Spinal cord (tissue), 10 donors: Measurements from ENCODE around the gene VIL1. TPM values are rescaled to one million over a fixed set of nuclear protein-coding genes. Genes with fewer than 3 reads are reported as not detected.

Experiments
- DNase-seq, 6 donors: peaks; one replicate each; pipeline versions ENCODE4 v3.0.0 to v3.0.0-alpha.2; 2013 to 2015; ENCODE audit warnings: low spot score in 6 of 6, low read depth in 4 of 6
- H3K27ac ChIP-seq: one replicate; pipeline ENCODE4 v1.5.1; 2013; ENCODE audit warnings: low read depth, low read length, control low read depth
- H3K27me3 ChIP-seq: one replicate; pipeline ENCODE4 v1.6.1; 2013; ENCODE audit warnings: low read length; ENCODE audit not compliant: control insufficient read depth, insufficient read depth
- H3K36me3 ChIP-seq: one replicate; pipeline ENCODE4 v1.6.1; 2013; ENCODE audit warnings: low read length; ENCODE audit not compliant: control insufficient read depth, insufficient read depth
- H3K4me1 ChIP-seq: one replicate; pipeline ENCODE4 v1.6.1; 2013; ENCODE audit warnings: low read length; ENCODE audit not compliant: control insufficient read depth, insufficient read depth
- H3K4me3 ChIP-seq: one replicate; pipeline ENCODE4 v1.5.1; 2013; ENCODE audit warnings: low read depth, low read length, control low read depth
- H3K9me3 ChIP-seq: one replicate; pipeline ENCODE4 v1.6.1; 2013; ENCODE audit warnings: low read length; ENCODE audit not compliant: control insufficient read depth, insufficient read depth
- WGBS: methylation state at CpG from one replicate; pipeline ENCODE4 v1.1.5; 2013; ENCODE audit warnings: missing lambda C conversion rate; ENCODE audit not compliant: insufficient coverage; 5-methylcytosine and 5-hydroxymethylcytosine counted together
- polyA plus RNA-seq, 2 donors: library from polyadenylated mRNA; unstranded; fragments of 120-200 nt; gene quantifications; one replicate each; pipeline ENCODE4 v1.2.1, GENCODE V29; 2013; ENCODE audit not compliant: insufficient read length in 2 of 2
- total RNA-seq, 2 donors: library from RNA; depleted of rRNA in 1 of 2; stranded (reverse); fragments of 120-200 nt in 1 of 2; fragments of >200 nt in 1 of 2; gene quantifications; one replicate each; pipeline versions ENCODE4 v1.2.3 to v1.2.4, GENCODE V29; 2013 to 2014
- donor health status: healthy.

Gene VIL1
- total and polyA plus RNA-seq, 4 donors = 0.11 to 1.3 (median 0.48) TPM; not detected in 1

- Histone ChIP-seq H3K4me1 (no peaks in the 10 kb centered on the region), H3K27ac (no peak overlapping the region), H3K9me3 (no peaks in the 10 kb centered on the region), H3K27me3 (no peaks in the 10 kb centered on the region), H3K36me3 (no peaks in the 10 kb centered on the region), H3K4me3 (no peak overlapping the region)
- 91% methylated on average over 7 of the region's 9 CpGs for WGBS
- no peak for DNase-seq
These were observed 3.6 kb downstream of the VIL1 start for GRCh38 chr2:218422403-218423086.

- no peaks in the 10 kb centered on the region for H3K36me3 ChIP-seq
- DNase-seq = no peak
- no peak overlapping the region for H3K27ac ChIP-seq
- H3K27me3 ChIP-seq = no peaks in the 10 kb centered on the region
- no peak overlapping the region for H3K4me3 ChIP-seq
- H3K9me3 ChIP-seq = no peaks in the 10 kb centered on the region
- no peaks in the 10 kb centered on the region for H3K4me1 ChIP-seq
- 69% methylated on average over 4 of the region's 9 CpGs for WGBS
These were observed 4.7 kb downstream of the VIL1 start for GRCh38 chr2:218423584-218423983.

- H3K4me3 ChIP-seq = no peak overlapping the region
- H3K4me1 ChIP-seq = no peaks in the 10 kb centered on the region
- no peaks in the 10 kb centered on the region for H3K27me3 ChIP-seq
- no peaks in the 10 kb centered on the region for H3K36me3 ChIP-seq
- H3K27ac ChIP-seq = no peak overlapping the region
- H3K9me3 ChIP-seq = no peaks in the 10 kb centered on the region
- 86% methylated on average over 7 of the region's 10 CpGs for WGBS
- no peak for DNase-seq
These were observed 6.6 kb downstream of the VIL1 start for GRCh38 chr2:218425531-218425930.

GRCh38 chr2:218427741-218428140, 8.8 kb downstream of the VIL1 start:
- H3K27ac ChIP-seq = no peak overlapping the region
- H3K4me1 ChIP-seq = no peaks in the 10 kb centered on the region
- 63% methylated on average over 11 of the region's 11 CpGs for WGBS
- H3K4me3 ChIP-seq = no peak overlapping the region
- H3K27me3 ChIP-seq = no peaks in the 10 kb centered on the region
- H3K36me3 ChIP-seq = no peaks in the 10 kb centered on the region
- no peaks in the 10 kb centered on the region for H3K9me3 ChIP-seq
- DNase-seq = no peak

GRCh38 chr2:218428846-218429558, 10.1 kb downstream of the VIL1 start:
- Histone ChIP-seq H3K4me1 (no peaks in the 10 kb centered on the region), H3K36me3 (no peaks in the 10 kb centered on the region), H3K4me3 (no peak overlapping the region), H3K27me3 (no peaks in the 10 kb centered on the region), H3K27ac (no peak overlapping the region), H3K9me3 (no peaks in the 10 kb centered on the region)
- DNase-seq = no peak
- WGBS = 92% methylated on average over 22 of the region's 24 CpGs

GRCh38 chr2:218429911-218430692, 11.2 kb downstream of the VIL1 start:
- DNase-seq = no peak
- H3K4me3 ChIP-seq = no peak overlapping the region
- peaks cover 2% of the 10 kb centered on the region for H3K27me3 ChIP-seq
- H3K36me3 ChIP-seq = no peaks in the 10 kb centered on the region
- H3K4me1 ChIP-seq = no peaks in the 10 kb centered on the region
- H3K9me3 ChIP-seq = no peaks in the 10 kb centered on the region
- no peak overlapping the region for H3K27ac ChIP-seq
- WGBS = 77% methylated on average over 9 of the region's 9 CpGs

GRCh38 chr2:218430721-218431120, 11.8 kb downstream of the VIL1 start:
- peaks cover 2% of the 10 kb centered on the region for H3K27me3 ChIP-seq
- H3K27ac ChIP-seq = no peak overlapping the region
- no peaks in the 10 kb centered on the region for H3K36me3 ChIP-seq
- no peaks in the 10 kb centered on the region for H3K4me1 ChIP-seq
- H3K9me3 ChIP-seq = no peaks in the 10 kb centered on the region
- DNase-seq = no peak
- WGBS = 93% methylated on average over 9 of the region's 11 CpGs
- H3K4me3 ChIP-seq = no peak overlapping the region

- 85% methylated on average over 10 of the region's 10 CpGs for WGBS
- Histone ChIP-seq H3K9me3 (no peaks in the 10 kb centered on the region), H3K27ac (no peak overlapping the region), H3K36me3 (no peaks in the 10 kb centered on the region), H3K4me3 (no peak overlapping the region), H3K4me1 (no peaks in the 10 kb centered on the region), H3K27me3 (peaks cover 2% of the 10 kb centered on the region)
- DNase-seq = no peak
These were observed 13.0 kb downstream of the VIL1 start for GRCh38 chr2:218431878-218432277.

GRCh38 chr2:218432676-218433365, 13.9 kb downstream of the VIL1 start:
- no peak for DNase-seq
- no peak overlapping the region for H3K27ac ChIP-seq
- H3K27me3 ChIP-seq = peaks cover 2% of the 10 kb centered on the region
- H3K4me1 ChIP-seq = no peaks in the 10 kb centered on the region
- WGBS = 98% methylated on average over 8 of the region's 8 CpGs
- no peaks in the 10 kb centered on the region for H3K9me3 ChIP-seq
- no peak overlapping the region for H3K4me3 ChIP-seq
- H3K36me3 ChIP-seq = no peaks in the 10 kb centered on the region
